HepG2 (cell line): ENCODE data around the gene LOXL3. TPM values are rescaled to one million over a fixed set of nuclear protein-coding genes. Genes with fewer than 3 reads are reported as not detected.

ENCODE experiments used
- HOXA3 ChIP-seq: sonication (generic); formaldehyde crosslinking; IDR thresholded peaks from 2 replicates; pipeline ENCODE4 v1.5.0; 2020; ENCODE audit warnings: missing genetic modification reagents
- JUND ChIP-seq: sonication (generic); formaldehyde crosslinking; IDR thresholded peaks from 2 replicates; pipeline ENCODE4 v1.8.0; 2022; ENCODE audit warnings: mild to moderate bottlenecking, missing genetic modification reagents
- RBM39 ChIP-seq: fragments of 200-400 bp; formaldehyde crosslinking; IDR thresholded peaks from one replicate; pipeline ENCODE4 v1.6.1; 2018; ENCODE audit warnings: antibody characterized with exemption, mild to moderate bottlenecking, low read depth, low read length; ENCODE audit not compliant: poor library complexity, severe bottlenecking
- YY1 ChIP-seq: IDR thresholded peaks from 2 replicates; pipeline ENCODE4 v1.6.1; 2011; ENCODE audit warnings: low read length, low read depth, moderate library complexity, mild to moderate bottlenecking; ENCODE audit not compliant: insufficient read depth, insufficient replicate concordance
- ZNF644 ChIP-seq: IDR thresholded peaks from 2 replicates; pipeline ENCODE4 v1.6.1; 2016; ENCODE audit warnings: low read depth
- ZNF737 ChIP-seq: sonication (generic); formaldehyde crosslinking; IDR thresholded peaks from 2 replicates; pipeline ENCODE4 v1.5.0; 2020; ENCODE audit warnings: missing genetic modification reagents, mild to moderate bottlenecking, borderline replicate concordance
- ZNF768 ChIP-seq: sonication (generic); formaldehyde crosslinking; IDR thresholded peaks from 2 replicates; pipeline ENCODE4 v1.4.0; 2020; ENCODE audit warnings: missing genetic modification reagents
- polyA plus RNA-seq, 8 experiments: library from polyadenylated mRNA; depleted of rRNA in 3 of 8; stranded (reverse) in 7 of 8; unstranded in 1 of 8; fragments of >200 nt; fragmentation: Illumina TruSeq in 4 of 8; extraction: Trizol in 4 of 8; gene quantifications; 2 replicates each; pipeline versions ENCODE4 v1.2.1 to v1.2.3, GENCODE V29; 2011 to 2016; ENCODE audit warnings: low read depth in 4 of 8, missing spikeins in 1 of 8, mixed read lengths in 1 of 8; ENCODE audit not compliant: insufficient read depth in 1 of 8
- total RNA-seq, 5 experiments: library from RNA; depleted of rRNA; stranded (reverse); fragments of >200 nt; fragmentation: Illumina TruSeq; extraction: Trizol; gene quantifications; 2 replicates each; pipeline ENCODE4 v1.2.3, GENCODE V29; 2016; ENCODE audit warnings: low read depth in 1 of 5
- TF ChIP-seq, protein P1 (sequence below): sonication (generic); formaldehyde crosslinking; IDR thresholded peaks from 2 replicates; pipeline ENCODE4 v1.8.0; 2022; ENCODE audit warnings: mild to moderate bottlenecking, missing genetic modification reagents, moderate library complexity
- TF ChIP-seq, protein P2 (sequence below): sonication (generic); formaldehyde crosslinking; IDR thresholded peaks from 2 replicates; pipeline ENCODE4 v1.5.1; 2020; ENCODE audit warnings: mild to moderate bottlenecking, missing genetic modification reagents
- TF ChIP-seq, protein P3 (sequence below): sonication (generic); formaldehyde crosslinking; IDR thresholded peaks from 2 replicates; pipeline ENCODE4 v1.9.0; 2021; ENCODE audit warnings: missing genetic modification reagents, mild to moderate bottlenecking, borderline replicate concordance
- TF ChIP-seq, protein P4 (sequence below): sonication (generic); formaldehyde crosslinking; IDR thresholded peaks from 2 replicates; pipeline ENCODE4 v1.9.0; 2021; ENCODE audit warnings: missing genetic modification reagents, borderline replicate concordance
- TF ChIP-seq, protein P5 (sequence below): sonication (generic); formaldehyde crosslinking; IDR thresholded peaks from 2 replicates; pipeline ENCODE4 v1.5.0; 2020; ENCODE audit warnings: mild to moderate bottlenecking, missing genetic modification reagents
- TF ChIP-seq, protein P6 (sequence below): fragments of 450-650 bp; IDR thresholded peaks from 2 replicates; pipeline ENCODE4 v1.6.1; 2016

LOXL3 gene
- total and polyA plus RNA-seq, 2 of the 13 experiments (the other 11 are each of a cell fraction or from before 2014, with no cell fraction given): 0.55 to 6.5 TPM

DNA sequence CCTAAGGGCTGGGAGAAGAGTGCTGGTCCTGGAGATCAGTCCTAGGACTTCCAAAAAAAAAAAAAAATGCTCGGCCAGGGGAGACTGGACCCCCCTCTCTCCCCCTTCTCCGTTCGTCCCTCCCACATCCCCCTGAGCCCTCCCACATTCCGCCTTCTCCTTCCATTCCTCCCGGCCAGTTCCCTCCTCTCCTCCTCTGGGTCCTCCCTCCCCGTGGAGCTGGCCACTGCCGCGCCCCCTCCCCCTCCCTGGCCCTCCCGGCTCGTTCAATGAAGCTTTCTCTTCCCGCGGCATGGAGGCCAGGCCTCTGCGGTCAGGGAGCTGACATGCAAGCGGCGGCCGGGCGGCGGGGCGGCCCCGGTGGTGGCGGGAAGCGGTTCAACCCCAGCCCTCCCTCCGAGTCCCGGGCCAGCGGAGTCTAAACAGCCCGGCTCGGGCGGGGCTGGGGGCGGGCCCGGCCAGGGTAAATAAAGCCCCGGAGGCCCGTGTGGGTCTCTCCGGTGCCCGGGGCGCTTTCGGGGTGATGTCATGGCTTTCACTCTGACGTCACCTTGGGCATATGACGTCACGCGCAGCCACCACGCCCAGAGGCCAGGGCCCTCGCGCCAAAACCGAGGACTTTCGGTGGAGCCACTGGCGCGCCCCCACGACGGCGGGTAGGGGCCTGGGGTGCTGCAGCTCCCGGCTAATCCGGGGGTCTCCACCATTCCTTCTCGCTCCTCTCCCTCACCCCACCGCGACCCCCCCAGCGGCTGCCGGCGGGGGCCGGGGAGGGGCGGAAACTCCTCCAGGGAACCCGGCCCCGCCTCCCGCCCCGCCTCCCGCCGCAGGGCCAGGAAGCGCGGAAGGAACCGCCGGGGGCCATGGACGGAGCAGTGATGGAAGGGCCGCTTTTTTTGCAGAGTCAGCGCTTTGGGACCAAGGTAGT is at the start of gene LOXL3, which contains the start of gene DOK1 (continued):
- TF ChIP-seq, protein P1, sequence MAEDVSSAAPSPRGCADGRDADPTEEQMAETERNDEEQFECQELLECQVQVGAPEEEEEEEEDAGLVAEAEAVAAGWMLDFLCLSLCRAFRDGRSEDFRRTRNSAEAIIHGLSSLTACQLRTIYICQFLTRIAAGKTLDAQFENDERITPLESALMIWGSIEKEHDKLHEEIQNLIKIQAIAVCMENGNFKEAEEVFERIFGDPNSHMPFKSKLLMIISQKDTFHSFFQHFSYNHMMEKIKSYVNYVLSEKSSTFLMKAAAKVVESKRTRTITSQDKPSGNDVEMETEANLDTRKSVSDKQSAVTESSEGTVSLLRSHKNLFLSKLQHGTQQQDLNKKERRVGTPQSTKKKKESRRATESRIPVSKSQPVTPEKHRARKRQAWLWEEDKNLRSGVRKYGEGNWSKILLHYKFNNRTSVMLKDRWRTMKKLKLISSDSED (CRISPR knock-in tag): no peak
- TF ChIP-seq, protein P2, sequence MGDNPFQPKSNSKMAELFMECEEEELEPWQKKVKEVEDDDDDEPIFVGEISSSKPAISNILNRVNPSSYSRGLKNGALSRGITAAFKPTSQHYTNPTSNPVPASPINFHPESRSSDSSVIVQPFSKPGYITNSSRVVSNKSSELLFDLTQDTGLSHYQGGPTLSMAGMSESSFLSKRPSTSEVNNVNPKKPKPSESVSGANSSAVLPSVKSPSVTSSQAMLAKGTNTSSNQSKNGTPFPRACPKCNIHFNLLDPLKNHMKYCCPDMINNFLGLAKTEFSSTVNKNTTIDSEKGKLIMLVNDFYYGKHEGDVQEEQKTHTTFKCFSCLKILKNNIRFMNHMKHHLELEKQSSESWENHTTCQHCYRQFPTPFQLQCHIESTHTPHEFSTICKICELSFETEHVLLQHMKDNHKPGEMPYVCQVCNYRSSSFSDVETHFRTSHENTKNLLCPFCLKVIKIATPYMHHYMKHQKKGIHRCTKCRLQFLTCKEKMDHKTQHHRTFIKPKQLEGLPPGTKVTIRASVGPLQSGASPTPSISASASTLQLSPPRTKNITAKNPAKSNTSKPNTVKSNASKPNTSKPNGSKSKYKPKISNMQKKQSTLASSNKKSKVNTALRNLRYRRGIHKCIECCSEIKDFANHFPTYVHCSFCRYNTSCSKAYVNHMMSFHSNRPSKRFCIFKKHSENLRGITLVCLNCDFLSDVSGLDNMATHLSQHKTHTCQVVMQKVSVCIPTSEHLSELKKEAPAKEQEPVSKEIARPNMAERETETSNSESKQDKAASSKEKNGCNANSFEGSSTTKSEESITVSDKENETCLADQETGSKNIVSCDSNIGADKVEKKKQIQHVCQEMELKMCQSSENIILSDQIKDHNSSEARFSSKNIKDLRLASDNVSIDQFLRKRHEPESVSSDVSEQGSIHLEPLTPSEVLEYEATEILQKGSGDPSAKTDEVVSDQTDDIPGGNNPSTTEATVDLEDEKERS (CRISPR knock-in tag): 0 out of 2 replicates have a peak, but pooled peaks have one; percentile 43
- TF ChIP-seq, protein P3, sequence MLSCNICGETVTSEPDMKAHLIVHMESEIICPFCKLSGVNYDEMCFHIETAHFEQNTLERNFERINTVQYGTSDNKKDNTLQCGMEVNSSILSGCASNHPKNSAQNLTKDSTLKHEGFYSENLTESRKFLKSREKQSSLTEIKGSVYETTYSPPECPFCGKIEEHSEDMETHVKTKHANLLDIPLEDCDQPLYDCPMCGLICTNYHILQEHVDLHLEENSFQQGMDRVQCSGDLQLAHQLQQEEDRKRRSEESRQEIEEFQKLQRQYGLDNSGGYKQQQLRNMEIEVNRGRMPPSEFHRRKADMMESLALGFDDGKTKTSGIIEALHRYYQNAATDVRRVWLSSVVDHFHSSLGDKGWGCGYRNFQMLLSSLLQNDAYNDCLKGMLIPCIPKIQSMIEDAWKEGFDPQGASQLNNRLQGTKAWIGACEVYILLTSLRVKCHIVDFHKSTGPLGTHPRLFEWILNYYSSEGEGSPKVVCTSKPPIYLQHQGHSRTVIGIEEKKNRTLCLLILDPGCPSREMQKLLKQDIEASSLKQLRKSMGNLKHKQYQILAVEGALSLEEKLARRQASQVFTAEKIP: no peak
- TF ChIP-seq ZNF644 (no peak), HOXA3 (CRISPR knock-in tag) (peak; percentile 99), ZNF768 (CRISPR knock-in tag) (no peak; the same call in 1 of the 2 replicates), YY1 (peak; percentile 48), RBM39 (no peak), JUND (CRISPR knock-in tag) (peak; percentile 32; the same call in 1 of the 2 replicates), ZNF737 (CRISPR knock-in tag) (no peak)
- TF ChIP-seq, protein P4, sequence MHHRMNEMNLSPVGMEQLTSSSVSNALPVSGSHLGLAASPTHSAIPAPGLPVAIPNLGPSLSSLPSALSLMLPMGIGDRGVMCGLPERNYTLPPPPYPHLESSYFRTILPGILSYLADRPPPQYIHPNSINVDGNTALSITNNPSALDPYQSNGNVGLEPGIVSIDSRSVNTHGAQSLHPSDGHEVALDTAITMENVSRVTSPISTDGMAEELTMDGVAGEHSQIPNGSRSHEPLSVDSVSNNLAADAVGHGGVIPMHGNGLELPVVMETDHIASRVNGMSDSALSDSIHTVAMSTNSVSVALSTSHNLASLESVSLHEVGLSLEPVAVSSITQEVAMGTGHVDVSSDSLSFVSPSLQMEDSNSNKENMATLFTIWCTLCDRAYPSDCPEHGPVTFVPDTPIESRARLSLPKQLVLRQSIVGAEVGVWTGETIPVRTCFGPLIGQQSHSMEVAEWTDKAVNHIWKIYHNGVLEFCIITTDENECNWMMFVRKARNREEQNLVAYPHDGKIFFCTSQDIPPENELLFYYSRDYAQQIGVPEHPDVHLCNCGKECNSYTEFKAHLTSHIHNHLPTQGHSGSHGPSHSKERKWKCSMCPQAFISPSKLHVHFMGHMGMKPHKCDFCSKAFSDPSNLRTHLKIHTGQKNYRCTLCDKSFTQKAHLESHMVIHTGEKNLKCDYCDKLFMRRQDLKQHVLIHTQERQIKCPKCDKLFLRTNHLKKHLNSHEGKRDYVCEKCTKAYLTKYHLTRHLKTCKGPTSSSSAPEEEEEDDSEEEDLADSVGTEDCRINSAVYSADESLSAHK (CRISPR knock-in tag): no peak
- TF ChIP-seq, protein P5, sequence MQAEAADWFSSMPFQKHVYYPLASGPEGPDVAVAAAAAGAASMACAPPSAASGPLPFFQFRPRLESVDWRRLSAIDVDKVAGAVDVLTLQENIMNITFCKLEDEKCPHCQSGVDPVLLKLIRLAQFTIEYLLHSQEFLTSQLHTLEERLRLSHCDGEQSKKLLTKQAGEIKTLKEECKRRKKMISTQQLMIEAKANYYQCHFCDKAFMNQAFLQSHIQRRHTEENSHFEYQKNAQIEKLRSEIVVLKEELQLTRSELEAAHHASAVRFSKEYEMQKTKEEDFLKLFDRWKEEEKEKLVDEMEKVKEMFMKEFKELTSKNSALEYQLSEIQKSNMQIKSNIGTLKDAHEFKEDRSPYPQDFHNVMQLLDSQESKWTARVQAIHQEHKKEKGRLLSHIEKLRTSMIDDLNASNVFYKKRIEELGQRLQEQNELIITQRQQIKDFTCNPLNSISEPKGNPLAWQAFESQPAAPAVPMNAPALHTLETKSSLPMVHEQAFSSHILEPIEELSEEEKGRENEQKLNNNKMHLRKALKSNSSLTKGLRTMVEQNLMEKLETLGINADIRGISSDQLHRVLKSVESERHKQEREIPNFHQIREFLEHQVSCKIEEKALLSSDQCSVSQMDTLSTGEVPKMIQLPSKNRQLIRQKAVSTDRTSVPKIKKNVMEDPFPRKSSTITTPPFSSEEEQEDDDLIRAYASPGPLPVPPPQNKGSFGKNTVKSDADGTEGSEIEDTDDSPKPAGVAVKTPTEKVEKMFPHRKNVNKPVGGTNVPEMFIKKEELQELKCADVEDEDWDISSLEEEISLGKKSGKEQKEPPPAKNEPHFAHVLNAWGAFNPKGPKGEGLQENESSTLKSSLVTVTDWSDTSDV: no peak
- TF ChIP-seq, protein P6, sequence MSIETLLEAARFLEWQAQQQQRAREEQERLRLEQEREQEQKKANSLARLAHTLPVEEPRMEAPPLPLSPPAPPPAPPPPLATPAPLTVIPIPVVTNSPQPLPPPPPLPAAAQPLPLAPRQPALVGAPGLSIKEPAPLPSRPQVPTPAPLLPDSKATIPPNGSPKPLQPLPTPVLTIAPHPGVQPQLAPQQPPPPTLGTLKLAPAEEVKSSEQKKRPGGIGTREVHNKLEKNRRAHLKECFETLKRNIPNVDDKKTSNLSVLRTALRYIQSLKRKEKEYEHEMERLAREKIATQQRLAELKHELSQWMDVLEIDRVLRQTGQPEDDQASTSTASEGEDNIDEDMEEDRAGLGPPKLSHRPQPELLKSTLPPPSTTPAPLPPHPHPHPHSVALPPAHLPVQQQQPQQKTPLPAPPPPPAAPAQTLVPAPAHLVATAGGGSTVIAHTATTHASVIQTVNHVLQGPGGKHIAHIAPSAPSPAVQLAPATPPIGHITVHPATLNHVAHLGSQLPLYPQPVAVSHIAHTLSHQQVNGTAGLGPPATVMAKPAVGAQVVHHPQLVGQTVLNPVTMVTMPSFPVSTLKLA: no peak
